GM21515 (cell line): Measurements from ENCODE around the gene ZNF583.

ENCODE experiments used
- ATAC-seq: cut with Tn5 transposase; IDR thresholded peaks from one replicate; pipeline ENCODE4 v1.9.1; 2021; ENCODE audit not compliant: unreplicated experiment

Gene ZNF583

GRCh38 chr19:56403764-56404704 lies at the start of gene ZNF583:
ZNF583 (plus strand) TSS chr19:56404332; CDS start chr19:56407115, 2,783 bp downstream.
- peak; percentile 84 for ATAC-seq

- no peak for ATAC-seq
These were observed 48.6 kb upstream of the ZNF583 start for GRCh38 chr19:56355517-56355916.

- ATAC-seq = no peak
These were observed 47.2 kb upstream of the ZNF583 start for GRCh38 chr19:56356944-56357343.

GRCh38 chr19:56360841-56361240 lies 43.3 kb upstream of the ZNF583 start:
- ATAC-seq = no peak

- ATAC-seq = peak; percentile 67
These were observed 36.1 kb upstream of the ZNF583 start for GRCh38 chr19:56367829-56368711.

- no peak for ATAC-seq
These were observed 34.1 kb upstream of the ZNF583 start for GRCh38 chr19:56369886-56370676.

- ATAC-seq = no peak
These were observed 31.9 kb upstream of the ZNF583 start for GRCh38 chr19:56372281-56372680.

- ATAC-seq = no peak
These were observed 26.8 kb upstream of the ZNF583 start for GRCh38 chr19:56377105-56377924.

GRCh38 chr19:56383826-56384605 lies 20.1 kb upstream of the ZNF583 start:
- ATAC-seq = no peak

GRCh38 chr19:56393119-56394012 lies 10.8 kb upstream of the ZNF583 start, which contains the start of gene ZNF582:
ZNF582 (minus strand) TSS chr19:56393534; CDS start chr19:56391752, 1,782 bp downstream.
- peak; percentile 89 for ATAC-seq

GRCh38 chr19:56398809-56399208 lies 5.3 kb upstream of the ZNF583 start:
- no peak for ATAC-seq

- no peak for ATAC-seq
These were observed 3.6 kb upstream of the ZNF583 start for GRCh38 chr19:56400485-56400884.

GRCh38 chr19:56403261-56403660 lies 871 bp upstream of the ZNF583 start:
- ATAC-seq = no peak

GRCh38 chr19:56404705-56405056 lies 549 bp downstream of the ZNF583 start:
- ATAC-seq = no peak

GRCh38 chr19:56405062-56405461 lies 930 bp downstream of the ZNF583 start:
- ATAC-seq = no peak

GRCh38 chr19:56423276-56423984 lies 19.3 kb downstream of the ZNF583 start:
- no peak for ATAC-seq

- no peak for ATAC-seq
These were observed 19.8 kb downstream of the ZNF583 start for GRCh38 chr19:56423985-56424353.
